GM18499 (cell line): ENCODE results near the gene KCNJ5.

Experiments
- ATAC-seq: cut with Tn5 transposase; IDR thresholded peaks from one replicate; pipeline ENCODE4 v1.9.1; 2021; ENCODE audit warnings: moderate number of reproducible peaks; ENCODE audit not compliant: insufficient read depth, unreplicated experiment

KCNJ5 gene

GRCh38 chr11:128946648-128947047 is 55.5 kb downstream of the KCNJ5 start:
- ATAC-seq = no peak

- ATAC-seq = no peak
Observed at GRCh38 chr11:128947773-128948172, 56.6 kb downstream of the KCNJ5 start.

- ATAC-seq = no peak
Observed at GRCh38 chr11:128948583-128948982, 57.4 kb downstream of the KCNJ5 start.

- no peak for ATAC-seq
Observed at GRCh38 chr11:128949791-128950454, 58.8 kb downstream of the KCNJ5 start.

GRCh38 chr11:128953151-128953550 is 62.0 kb downstream of the KCNJ5 start:
- ATAC-seq = no peak

GRCh38 chr11:128955636-128956035 is 64.5 kb downstream of the KCNJ5 start:
- ATAC-seq = no peak

- no peak for ATAC-seq
Observed at GRCh38 chr11:128956401-128957201, 65.4 kb downstream of the KCNJ5 start.

GRCh38 chr11:128957202-128957482 is 66.0 kb downstream of the KCNJ5 start:
- ATAC-seq = no peak

GRCh38 chr11:128961645-128962044 is 70.5 kb downstream of the KCNJ5 start:
- ATAC-seq = no peak

GRCh38 chr11:128962896-128963295 is 71.7 kb downstream of the KCNJ5 start:
- ATAC-seq = no peak

- no peak for ATAC-seq
Observed at GRCh38 chr11:128963744-128964325, 72.7 kb downstream of the KCNJ5 start.

GRCh38 chr11:128964463-128964930 is 73.3 kb downstream of the KCNJ5 start:
- no peak for ATAC-seq

GRCh38 chr11:128965485-128965884 is 74.3 kb downstream of the KCNJ5 start:
- peak; percentile 99 for ATAC-seq

- ATAC-seq = no peak
Observed at GRCh38 chr11:128967578-128967977, 76.4 kb downstream of the KCNJ5 start.

- no peak for ATAC-seq
Observed at GRCh38 chr11:128968916-128969315, 77.8 kb downstream of the KCNJ5 start.
